Nephron progenitor cell (in vitro differentiated cells): ENCODE data around the gene OR52E2.

Experiments used
- DNase-seq: peaks from one replicate; pipeline ENCODE4 v3.0.0; 2021
- H3K27ac Mint-ChIP-seq: 2 replicates; pipeline ENCODE4 v1.8.0; 2021; ENCODE audit warnings: mild to moderate bottlenecking, moderate library complexity, mixed read lengths
- H3K27me3 Mint-ChIP-seq: 2 replicates; pipeline ENCODE4 v1.8.0; 2021; ENCODE audit warnings: mild to moderate bottlenecking, low read depth, mixed read lengths; ENCODE audit not compliant: poor library complexity
- H3K36me3 Mint-ChIP-seq: 2 replicates; pipeline ENCODE4 v1.8.0; 2021; ENCODE audit warnings: low read depth, mixed read lengths
- H3K4me1 Mint-ChIP-seq: 2 replicates; pipeline ENCODE4 v1.8.0; 2021; ENCODE audit warnings: mixed read lengths
- H3K4me3 Mint-ChIP-seq: 2 replicates; pipeline ENCODE4 v1.8.0; 2021; ENCODE audit warnings: mild to moderate bottlenecking, moderate library complexity, mixed read lengths
- H3K9me3 Mint-ChIP-seq: 2 replicates; pipeline ENCODE4 v1.8.0; 2021; ENCODE audit warnings: mild to moderate bottlenecking, moderate library complexity, mixed read lengths
- CTCF ChIP-seq: fragments of 200-600 bp; sonication (generic); IDR thresholded peaks from 2 replicates; pipeline ENCODE4 v1.5.0; 2021; ENCODE audit warnings: antibody characterized with exemption

OR52E2 gene

GRCh38 chr11:5059391-5059790 is at the start of gene OR52E2:
Gene OR52E2 (minus strand): TSS chr11:5059627. CDS start chr11:5059627, 0 bp downstream.
- Mint-ChIP-seq H3K9me3 (no peaks in the 10 kb centered on the region), H3K27me3 (no peaks in the 10 kb centered on the region), H3K27ac (no peak within 1 kb of the TSS), H3K4me1 (peaks cover 8% of the 10 kb centered on the region), H3K36me3 (no peaks in the 10 kb centered on the region), H3K4me3 (no peak within 1 kb of the TSS)
- TF ChIP-seq CTCF, result no peak
- no peak for DNase-seq

GRCh38 chr11:5107285-5107684 is 47.9 kb upstream of the OR52E2 start:
- Mint-ChIP-seq H3K27ac (no peak overlapping the region), H3K36me3 (no peaks in the 10 kb centered on the region), H3K4me1 (peaks cover 4% of the 10 kb centered on the region), H3K4me3 (no peak overlapping the region), H3K9me3 (no peaks in the 10 kb centered on the region), H3K27me3 (peaks cover 4% of the 10 kb centered on the region)
- no peak for TF ChIP-seq CTCF
- no peak for DNase-seq

GRCh38 chr11:5103066-5103465 is 43.6 kb upstream of the OR52E2 start:
- no peak overlapping the region for H3K27ac Mint-ChIP-seq
- peaks cover 4% of the 10 kb centered on the region for H3K27me3 Mint-ChIP-seq
- H3K9me3 Mint-ChIP-seq, result no peaks in the 10 kb centered on the region
- no peak for DNase-seq
- peaks cover 7% of the 10 kb centered on the region for H3K4me1 Mint-ChIP-seq
- no peak overlapping the region for H3K4me3 Mint-ChIP-seq
- TF ChIP-seq CTCF, result no peak
- no peaks in the 10 kb centered on the region for H3K36me3 Mint-ChIP-seq

GRCh38 chr11:5102246-5102645 is 42.8 kb upstream of the OR52E2 start:
- Mint-ChIP-seq H3K36me3 (no peaks in the 10 kb centered on the region), H3K4me3 (no peak overlapping the region), H3K4me1 (peaks cover 7% of the 10 kb centered on the region), H3K27me3 (peaks cover 4% of the 10 kb centered on the region), H3K9me3 (no peaks in the 10 kb centered on the region), H3K27ac (no peak overlapping the region)
- TF ChIP-seq CTCF, result no peak
- DNase-seq, result no peak

- no peak for TF ChIP-seq CTCF
- H3K9me3 Mint-ChIP-seq, result no peaks in the 10 kb centered on the region
- H3K27ac Mint-ChIP-seq, result no peak overlapping the region
- H3K36me3 Mint-ChIP-seq, result no peaks in the 10 kb centered on the region
- H3K4me3 Mint-ChIP-seq, result no peak overlapping the region
- no peak for DNase-seq
- peaks cover 6% of the 10 kb centered on the region for H3K27me3 Mint-ChIP-seq
- no peaks in the 10 kb centered on the region for H3K4me1 Mint-ChIP-seq
Measured at GRCh38 chr11:5096011-5096410, 36.6 kb upstream of the OR52E2 start.

- Mint-ChIP-seq H3K27me3 (peaks cover 9% of the 10 kb centered on the region), H3K27ac (no peak overlapping the region), H3K36me3 (no peaks in the 10 kb centered on the region), H3K9me3 (no peaks in the 10 kb centered on the region), H3K4me1 (no peaks in the 10 kb centered on the region), H3K4me3 (no peak overlapping the region)
- no peak for TF ChIP-seq CTCF
- no peak for DNase-seq
Measured at GRCh38 chr11:5092821-5093585, 33.6 kb upstream of the OR52E2 start.
